Esophagus mucosa (tissue), 1 donor: ENCODE data around the gene NT5DC2. TPM values are rescaled to one million over a fixed set of nuclear protein-coding genes. Genes with fewer than 3 reads are reported as not detected.

ENCODE experiments used
- ATAC-seq: fragments of 200-7000 bp; cut with Tn5 transposase; one replicate; pipeline ENCODE4 v1.9.1; 2020
- total RNA-seq: library from RNA; stranded (reverse); gene quantifications from one replicate; pipeline ENCODE4 v1.2.4, GENCODE V29; 2023
- donor health status: DM: yes; HTN: yes; CAD: no.

The NT5DC2 gene
- total RNA-seq, 1 donor from 2014 or later = 55.0 TPM

GRCh38 chr3:52524752-52525679 lies 8.6 kb downstream of the NT5DC2 start:
- peak; percentile 65 for ATAC-seq

GRCh38 chr3:52524258-52524751 lies 9.4 kb downstream of the NT5DC2 start:
- ATAC-seq = no peak

- no peak for ATAC-seq
Observed at GRCh38 chr3:52523386-52524257, 10.0 kb downstream of the NT5DC2 start.

- no peak for ATAC-seq
Observed at GRCh38 chr3:52522651-52523251, 10.9 kb downstream of the NT5DC2 start.

DNA sequence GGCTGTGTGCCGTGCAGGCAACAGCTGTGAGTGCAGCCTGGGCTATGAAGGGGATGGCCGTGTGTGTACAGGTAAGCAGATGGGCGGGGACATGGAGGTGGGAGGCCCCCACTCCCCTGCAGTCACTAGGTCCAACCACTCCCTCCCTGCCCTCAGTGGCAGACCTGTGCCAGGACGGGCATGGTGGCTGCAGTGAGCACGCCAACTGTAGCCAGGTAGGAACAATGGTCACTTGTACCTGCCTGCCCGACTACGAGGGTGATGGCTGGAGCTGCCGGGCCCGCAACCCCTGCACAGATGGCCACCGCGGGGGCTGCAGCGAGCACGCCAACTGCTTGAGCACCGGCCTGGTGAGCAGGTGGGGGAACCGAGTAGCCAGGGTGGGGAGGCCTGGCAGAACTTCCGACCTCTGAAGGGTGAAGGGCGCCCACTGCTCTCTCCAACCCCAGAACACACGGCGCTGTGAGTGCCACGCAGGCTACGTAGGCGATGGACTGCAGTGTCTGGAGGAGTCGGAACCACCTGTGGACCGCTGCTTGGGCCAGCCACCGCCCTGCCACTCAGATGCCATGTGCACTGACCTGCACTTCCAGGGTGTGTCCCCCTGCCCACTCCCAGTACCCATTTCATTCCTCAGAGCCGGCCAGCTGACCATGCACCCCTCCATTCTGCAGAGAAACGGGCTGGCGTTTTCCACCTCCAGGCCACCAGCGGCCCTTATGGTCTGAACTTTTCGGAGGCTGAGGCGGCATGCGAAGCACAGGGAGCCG lies 11.6 kb downstream of the NT5DC2 start:
- no peak for ATAC-seq

GRCh38 chr3:52521488-52521824 lies 12.2 kb downstream of the NT5DC2 start:
- ATAC-seq = no peak

GRCh38 chr3:52520716-52521487 lies 12.8 kb downstream of the NT5DC2 start:
- ATAC-seq = no peak

GRCh38 chr3:52520141-52520667 lies 13.5 kb downstream of the NT5DC2 start:
- ATAC-seq = no peak

DNA sequence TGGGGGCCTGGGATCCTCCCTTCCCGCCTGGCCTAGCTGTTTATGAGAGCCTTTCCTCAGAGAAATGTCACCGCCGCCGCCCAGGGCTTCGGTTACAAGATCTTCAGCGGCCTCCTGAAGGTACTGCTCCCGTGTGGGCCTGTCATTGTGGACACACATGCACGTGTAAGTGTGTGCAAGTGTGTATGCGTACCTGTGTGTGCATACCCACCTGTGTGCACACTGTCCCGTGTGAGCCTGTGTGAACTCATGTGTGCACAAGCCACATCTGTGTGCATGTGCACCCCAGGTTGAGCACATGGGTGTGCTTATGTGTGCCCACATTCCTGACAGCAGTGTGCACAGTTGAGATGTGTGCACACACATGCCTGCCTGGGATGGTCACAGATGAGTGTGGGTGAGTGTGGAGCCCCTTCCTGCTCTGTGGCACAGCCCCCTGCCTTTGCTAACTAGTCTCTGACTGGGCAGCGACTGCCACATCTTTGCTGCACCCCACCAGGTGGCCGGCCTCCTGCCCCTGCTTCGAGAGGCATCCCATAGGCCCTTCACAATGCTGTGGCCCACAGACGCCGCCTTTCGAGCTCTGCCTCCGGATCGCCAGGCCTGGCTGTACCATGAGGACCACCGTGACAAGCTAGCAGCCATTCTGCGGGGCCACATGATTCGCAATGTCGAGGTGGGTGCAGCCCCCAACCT lies 14.1 kb downstream of the NT5DC2 start:
- no peak for ATAC-seq

- peak; percentile 27 for ATAC-seq
Observed at GRCh38 chr3:52518723-52519444, 14.8 kb downstream of the NT5DC2 start.

GRCh38 chr3:52517796-52518722 lies 15.6 kb downstream of the NT5DC2 start:
- ATAC-seq = no peak

- no peak for ATAC-seq
Observed at GRCh38 chr3:52516509-52517195, 17.0 kb downstream of the NT5DC2 start.

DNA sequence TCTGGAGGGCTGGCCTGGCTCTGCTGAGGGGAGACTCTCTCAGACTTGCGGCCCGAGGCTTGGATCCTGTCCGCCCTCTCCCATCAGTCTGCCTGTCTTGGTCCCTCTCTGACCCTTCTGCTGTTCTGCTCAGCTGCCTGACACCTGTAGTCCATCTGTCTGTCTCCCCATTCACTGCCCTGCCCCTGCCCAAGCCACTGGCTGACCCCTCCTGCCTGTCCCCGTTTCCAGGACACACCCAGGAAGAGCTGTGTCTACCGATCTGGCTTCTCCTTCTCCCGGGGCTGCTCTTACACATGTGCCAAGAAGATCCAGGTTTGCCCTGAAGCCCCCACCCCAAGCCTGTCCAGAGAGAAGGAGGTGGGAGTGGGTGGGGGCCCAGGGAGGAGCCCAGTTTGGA lies 18.5 kb downstream of the NT5DC2 start:
- ATAC-seq = no peak

- ATAC-seq = no peak
Observed at GRCh38 chr3:52514576-52514975, 19.1 kb downstream of the NT5DC2 start.

DNA sequence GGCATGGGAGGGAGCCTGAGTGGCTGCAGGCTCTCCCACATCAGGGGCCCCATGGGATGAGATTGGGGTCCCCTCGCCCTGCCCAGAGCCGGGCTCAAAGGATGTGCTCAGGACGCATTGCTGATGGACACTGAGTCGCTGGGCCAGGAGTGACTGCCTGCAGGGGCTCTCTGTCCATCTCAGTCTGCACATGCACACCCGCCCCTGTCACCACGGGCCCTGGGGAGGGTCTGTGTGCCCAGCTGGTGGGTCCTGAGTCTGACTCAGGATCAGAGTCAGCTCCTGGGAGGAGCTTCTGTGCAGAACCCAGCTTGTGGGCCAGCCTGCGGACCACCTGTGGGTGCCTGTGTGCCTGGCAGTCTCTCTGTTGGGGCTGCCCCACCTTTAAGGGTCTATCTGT lies 20.4 kb downstream of the NT5DC2 start:
- ATAC-seq = no peak

DNA sequence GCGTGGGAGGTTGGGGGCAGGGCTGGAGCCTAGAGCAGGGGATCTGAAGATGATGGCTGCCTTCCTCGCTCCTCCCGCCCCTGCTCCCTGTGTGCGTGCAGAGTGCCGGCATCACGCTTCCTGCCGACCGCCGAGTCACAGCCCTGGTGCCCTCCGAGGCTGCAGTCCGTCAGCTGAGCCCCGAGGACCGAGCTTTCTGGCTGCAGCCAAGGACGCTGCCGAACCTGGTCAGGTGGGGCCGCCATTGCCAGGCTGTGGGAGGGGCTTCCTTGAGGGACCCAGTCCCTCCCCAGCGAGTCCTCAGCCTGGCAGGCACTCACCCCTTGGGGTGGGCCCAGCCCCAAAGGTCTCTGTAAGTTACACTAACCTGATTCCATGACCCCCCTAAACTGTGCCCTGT lies 20.9 kb downstream of the NT5DC2 start:
- ATAC-seq = no peak

GRCh38 chr3:52512105-52512504 lies 21.6 kb downstream of the NT5DC2 start:
- no peak for ATAC-seq

- no peak for ATAC-seq
Observed at GRCh38 chr3:52511509-52511908, 22.1 kb downstream of the NT5DC2 start.
